ENCODE results near the gene ZNF267. TPM values are rescaled to one million over a fixed set of nuclear protein-coding genes. Genes with fewer than 3 reads are reported as not detected.

The ZNF267 gene
- total and polyA plus RNA-seq, 2 of the 13 experiments (the other 11 are each of a cell fraction or from before 2014, with no cell fraction given) = 3.0 to 30.0 TPM

- TF ChIP-seq FOXP4 (CRISPR knock-in tag; IDR thresholded peaks at IDR 0.05) (peak; percentile 80), ZNF773 (CRISPR knock-in tag; IDR thresholded peaks at IDR 0.05; ENCODE audit: borderline replicate concordance) (no peak), ZNF354B (CRISPR knock-in tag; IDR thresholded peaks at IDR 0.05) (no peak), ZBTB7B (CRISPR knock-in tag; IDR thresholded peaks at IDR 0.05) (peak; percentile 74; the same call in 1 of the 2 replicates), SOX5 (CRISPR knock-in tag; IDR thresholded peaks at IDR 0.05; ENCODE audit: borderline replicate concordance) (peak; percentile 63; the same call in 1 of the 2 replicates), ZNF563 (CRISPR knock-in tag; IDR thresholded peaks at IDR 0.05) (no peak), HMG20B (CRISPR knock-in tag; conservative IDR thresholded peaks at IDR 0.05) (peak; percentile 85; the same call in 1 of the 2 replicates), ZKSCAN8 (CRISPR knock-in tag; IDR thresholded peaks at IDR 0.05; ENCODE audit: borderline replicate concordance) (peak; percentile 42; the same call in 1 of the 2 replicates), GATAD2A (CRISPR knock-in tag; IDR thresholded peaks at IDR 0.05) (peak; percentile 88), HMG20A (CRISPR knock-in tag; IDR thresholded peaks at IDR 0.05; ENCODE audit: borderline replicate concordance) (peak; percentile 69), TBX2 (CRISPR knock-in tag; IDR thresholded peaks at IDR 0.05; ENCODE audit: borderline replicate concordance) (peak; percentile 84), ZNF331 (CRISPR knock-in tag; IDR thresholded peaks at IDR 0.05) (peak; percentile 77), HDAC2 (CRISPR knock-in tag; IDR thresholded peaks at IDR 0.05) (peak; percentile 88; the same call in 1 of the 2 replicates), PITX1 (CRISPR knock-in tag; IDR thresholded peaks at IDR 0.05) (peak; percentile 93), NR2F6 (IDR thresholded peaks at IDR 0.05) (peak; percentile 75), NR2F6 (CRISPR knock-in tag; IDR thresholded peaks at IDR 0.05) (peak; percentile 71)
- TF ChIP-seq, protein P1, sequence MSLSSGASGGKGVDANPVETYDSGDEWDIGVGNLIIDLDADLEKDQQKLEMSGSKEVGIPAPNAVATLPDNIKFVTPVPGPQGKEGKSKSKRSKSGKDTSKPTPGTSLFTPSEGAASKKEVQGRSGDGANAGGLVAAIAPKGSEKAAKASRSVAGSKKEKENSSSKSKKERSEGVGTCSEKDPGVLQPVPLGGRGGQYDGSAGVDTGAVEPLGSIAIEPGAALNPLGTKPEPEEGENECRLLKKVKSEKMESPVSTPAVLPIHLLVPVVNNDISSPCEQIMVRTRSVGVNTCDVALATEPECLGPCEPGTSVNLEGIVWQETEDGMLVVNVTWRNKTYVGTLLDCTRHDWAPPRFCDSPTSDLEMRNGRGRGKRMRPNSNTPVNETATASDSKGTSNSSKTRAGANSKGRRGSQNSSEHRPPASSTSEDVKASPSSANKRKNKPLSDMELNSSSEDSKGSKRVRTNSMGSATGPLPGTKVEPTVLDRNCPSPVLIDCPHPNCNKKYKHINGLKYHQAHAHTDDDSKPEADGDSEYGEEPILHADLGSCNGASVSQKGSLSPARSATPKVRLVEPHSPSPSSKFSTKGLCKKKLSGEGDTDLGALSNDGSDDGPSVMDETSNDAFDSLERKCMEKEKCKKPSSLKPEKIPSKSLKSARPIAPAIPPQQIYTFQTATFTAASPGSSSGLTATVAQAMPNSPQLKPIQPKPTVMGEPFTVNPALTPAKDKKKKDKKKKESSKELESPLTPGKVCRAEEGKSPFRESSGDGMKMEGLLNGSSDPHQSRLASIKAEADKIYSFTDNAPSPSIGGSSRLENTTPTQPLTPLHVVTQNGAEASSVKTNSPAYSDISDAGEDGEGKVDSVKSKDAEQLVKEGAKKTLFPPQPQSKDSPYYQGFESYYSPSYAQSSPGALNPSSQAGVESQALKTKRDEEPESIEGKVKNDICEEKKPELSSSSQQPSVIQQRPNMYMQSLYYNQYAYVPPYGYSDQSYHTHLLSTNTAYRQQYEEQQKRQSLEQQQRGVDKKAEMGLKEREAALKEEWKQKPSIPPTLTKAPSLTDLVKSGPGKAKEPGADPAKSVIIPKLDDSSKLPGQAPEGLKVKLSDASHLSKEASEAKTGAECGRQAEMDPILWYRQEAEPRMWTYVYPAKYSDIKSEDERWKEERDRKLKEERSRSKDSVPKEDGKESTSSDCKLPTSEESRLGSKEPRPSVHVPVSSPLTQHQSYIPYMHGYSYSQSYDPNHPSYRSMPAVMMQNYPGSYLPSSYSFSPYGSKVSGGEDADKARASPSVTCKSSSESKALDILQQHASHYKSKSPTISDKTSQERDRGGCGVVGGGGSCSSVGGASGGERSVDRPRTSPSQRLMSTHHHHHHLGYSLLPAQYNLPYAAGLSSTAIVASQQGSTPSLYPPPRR (CRISPR knock-in tag; IDR thresholded peaks at IDR 0.05; ENCODE audit: borderline replicate concordance) = peak; percentile 70; the same call in 1 of the 2 replicates
- TF ChIP-seq, protein P2, sequence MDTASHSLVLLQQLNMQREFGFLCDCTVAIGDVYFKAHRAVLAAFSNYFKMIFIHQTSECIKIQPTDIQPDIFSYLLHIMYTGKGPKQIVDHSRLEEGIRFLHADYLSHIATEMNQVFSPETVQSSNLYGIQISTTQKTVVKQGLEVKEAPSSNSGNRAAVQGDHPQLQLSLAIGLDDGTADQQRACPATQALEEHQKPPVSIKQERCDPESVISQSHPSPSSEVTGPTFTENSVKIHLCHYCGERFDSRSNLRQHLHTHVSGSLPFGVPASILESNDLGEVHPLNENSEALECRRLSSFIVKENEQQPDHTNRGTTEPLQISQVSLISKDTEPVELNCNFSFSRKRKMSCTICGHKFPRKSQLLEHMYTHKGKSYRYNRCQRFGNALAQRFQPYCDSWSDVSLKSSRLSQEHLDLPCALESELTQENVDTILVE (CRISPR knock-in tag; IDR thresholded peaks at IDR 0.05) = 0 out of 2 replicates have a peak, but pooled peaks have one; percentile 34
- TF ChIP-seq, protein P3, sequence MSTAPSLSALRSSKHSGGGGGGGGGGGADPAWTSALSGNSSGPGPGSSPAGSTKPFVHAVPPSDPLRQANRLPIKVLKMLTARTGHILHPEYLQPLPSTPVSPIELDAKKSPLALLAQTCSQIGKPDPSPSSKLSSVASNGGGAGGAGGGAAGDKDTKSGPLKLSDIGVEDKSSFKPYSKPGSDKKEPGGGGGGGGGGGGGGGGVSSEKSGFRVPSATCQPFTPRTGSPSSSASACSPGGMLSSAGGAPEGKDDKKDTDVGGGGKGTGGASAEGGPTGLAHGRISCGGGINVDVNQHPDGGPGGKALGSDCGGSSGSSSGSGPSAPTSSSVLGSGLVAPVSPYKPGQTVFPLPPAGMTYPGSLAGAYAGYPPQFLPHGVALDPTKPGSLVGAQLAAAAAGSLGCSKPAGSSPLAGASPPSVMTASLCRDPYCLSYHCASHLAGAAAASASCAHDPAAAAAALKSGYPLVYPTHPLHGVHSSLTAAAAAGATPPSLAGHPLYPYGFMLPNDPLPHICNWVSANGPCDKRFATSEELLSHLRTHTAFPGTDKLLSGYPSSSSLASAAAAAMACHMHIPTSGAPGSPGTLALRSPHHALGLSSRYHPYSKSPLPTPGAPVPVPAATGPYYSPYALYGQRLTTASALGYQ (CRISPR knock-in tag; IDR thresholded peaks at IDR 0.05) = peak; percentile 87; the same call in 1 of the 2 replicates
Observed at GRCh38 chr16:31876951-31877828, 3.6 kb downstream of the ZNF267 start (continued).
